Erythroblast (primary cell): ENCODE measurements around the gene APOBEC4.

Experiments
- GATA1 ChIP-seq: IDR thresholded peaks from 2 replicates; pipeline ENCODE4 v1.6.1; 2011; ENCODE audit warnings: low read depth, mild to moderate bottlenecking, control low read depth, low read length, moderate library complexity
- POLR2A ChIP-seq: IDR thresholded peaks from 2 replicates; pipeline ENCODE4 v1.6.1; 2011; ENCODE audit warnings: mild to moderate bottlenecking, low read length

DNA sequence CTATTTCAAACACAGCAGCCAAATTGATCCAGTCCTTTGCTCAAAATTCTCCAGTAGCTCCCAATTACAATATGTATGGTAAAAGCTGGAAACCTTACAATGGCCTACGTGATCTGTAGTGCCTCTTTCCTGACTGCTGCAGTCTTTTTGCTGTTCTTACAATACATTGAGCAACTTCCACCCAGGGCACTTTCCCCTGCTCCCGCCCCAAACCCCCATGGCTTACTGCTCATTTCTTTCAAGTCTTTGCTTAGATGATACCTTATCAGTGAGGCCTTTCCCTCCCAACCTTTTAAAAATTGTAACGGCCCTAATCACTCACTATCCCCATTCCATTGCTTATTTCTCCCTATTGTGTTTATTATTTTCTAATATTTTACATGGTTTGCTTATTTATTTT lies 43.9 kb upstream of the APOBEC4 start:
- no peak for TF ChIP-seq POLR2A
- no peak for TF ChIP-seq GATA1
